OCI-LY1 (cell line): Measurements from ENCODE around the gene LONRF3.
"Not testable (repeated sequence)": the region's sequence is repeated elsewhere in the genome, so short reads cannot be mapped to it uniquely, and the experiment has no call there.

ENCODE experiments used
- H2AFZ ChIP-seq: fragments of 200-600 bp; sonication (generic), shearing (Covaris generic); 2 replicates; pipeline ENCODE4 v1.6.0; 2014; ENCODE audit warnings: antibody characterized with exemption, mild to moderate bottlenecking, low read length
- H3F3A ChIP-seq: fragments of 200-600 bp; sonication (generic), shearing (Covaris generic); 2 replicates; pipeline ENCODE4 v1.6.0; 2014; ENCODE audit warnings: mild to moderate bottlenecking, antibody characterized with exemption, low read length, moderate library complexity; ENCODE audit not compliant: insufficient read depth
- H3K27ac ChIP-seq: fragments of 200-600 bp; sonication (generic); 2 replicates; pipeline ENCODE4 v1.5.1; 2014; ENCODE audit warnings: low read length, mixed run types, mild to moderate bottlenecking, low read depth; ENCODE audit not compliant: poor library complexity, severe bottlenecking
- H3K27me3 ChIP-seq: fragments of 200-600 bp; sonication (generic); 2 replicates; pipeline ENCODE4 v1.6.0; 2014; ENCODE audit warnings: antibody characterized with exemption, mild to moderate bottlenecking, low read length, moderate library complexity; ENCODE audit not compliant: insufficient read depth
- H3K36me3 ChIP-seq: fragments of 200-600 bp; sonication (generic); 2 replicates; pipeline ENCODE4 v1.6.1; 2014; ENCODE audit warnings: mild to moderate bottlenecking, antibody characterized with exemption, low read length, moderate library complexity, mixed read lengths; ENCODE audit not compliant: insufficient read depth
- H3K4me1 ChIP-seq: fragments of 200-600 bp; sonication (generic); 2 replicates; pipeline ENCODE4 v1.5.1; 2014; ENCODE audit warnings: mild to moderate bottlenecking, low read length, moderate library complexity; ENCODE audit not compliant: insufficient read depth, severe bottlenecking
- H3K4me2 ChIP-seq: fragments of 200-600 bp; sonication (generic), shearing (Covaris generic); 2 replicates; pipeline ENCODE4 v1.6.1; 2014; ENCODE audit warnings: low read length
- H3K4me3 ChIP-seq: fragments of 200-600 bp; sonication (generic); 2 replicates; pipeline ENCODE4 v1.5.1; 2014; ENCODE audit warnings: low read length, low read depth, mild to moderate bottlenecking, mixed read lengths; ENCODE audit not compliant: poor library complexity, severe bottlenecking
- H3K79me2 ChIP-seq: fragments of 200-600 bp; shearing (Covaris generic); 2 replicates; pipeline ENCODE4 v1.6.1; 2016; ENCODE audit warnings: mixed run types, low read length, mixed read lengths; ENCODE audit not compliant: insufficient read depth
- H3K9ac ChIP-seq: fragments of 200-600 bp; sonication (generic), shearing (Covaris generic); 2 replicates; pipeline ENCODE4 v1.6.1; 2014; ENCODE audit warnings: mild to moderate bottlenecking, low read length, mixed read lengths
- H3K9me2 ChIP-seq: fragments of 200-600 bp; sonication (generic), shearing (Covaris generic); 2 replicates; pipeline ENCODE4 v1.6.1; 2014; ENCODE audit warnings: low read depth, mild to moderate bottlenecking, low read length, mixed read lengths
- H3K9me3 ChIP-seq: fragments of 200-600 bp; shearing (Covaris generic); 2 replicates; pipeline ENCODE4 v1.6.1; 2014; ENCODE audit warnings: low read length, mixed read lengths
- H4K20me1 ChIP-seq: fragments of 200-600 bp; sonication (generic), shearing (Covaris generic); 2 replicates; pipeline ENCODE4 v1.6.0; 2016; ENCODE audit warnings: mild to moderate bottlenecking, low read length; ENCODE audit not compliant: insufficient read depth
- EZH2 ChIP-seq: fragments of 200-600 bp; sonication (generic), shearing (Covaris generic); IDR thresholded peaks from 2 replicates; pipeline ENCODE4 v1.8.0; 2017; ENCODE audit warnings: borderline replicate concordance, mixed run types, mild to moderate bottlenecking, antibody characterized with exemption, low read length, moderate library complexity, mixed read lengths
- TF ChIP-seq, protein P1 (sequence below): fragments of 200-600 bp; sonication (generic), shearing (Covaris generic); IDR thresholded peaks from 2 replicates; pipeline ENCODE4 v1.5.1; 2017; ENCODE audit warnings: mild to moderate bottlenecking, antibody characterized with exemption, low read length, moderate library complexity, mixed read lengths

Gene LONRF3

DNA sequence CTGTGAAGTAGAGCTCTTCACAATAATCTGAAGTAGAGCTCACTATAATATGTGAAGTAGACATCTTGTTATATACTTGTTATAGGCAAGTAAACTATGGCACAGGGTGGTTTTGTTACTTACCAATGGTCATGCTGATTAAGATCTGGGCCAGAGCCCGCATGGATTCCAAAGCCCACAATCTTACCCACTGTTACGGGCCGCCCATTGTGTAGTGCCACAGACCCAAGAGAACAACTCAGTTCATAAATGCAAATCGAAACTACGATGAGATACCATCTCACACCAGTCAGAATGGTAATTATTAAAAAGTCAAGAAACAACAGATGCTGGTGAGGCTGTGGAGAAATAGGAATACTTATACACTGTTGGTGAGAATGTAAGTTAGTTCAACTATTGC lies 51.5 kb downstream of the LONRF3 start:
- Histone ChIP-seq H3K27ac (no peak overlapping the region), H3K9me3 (no peaks in the 10 kb centered on the region), H3K4me2 (no peak overlapping the region), H3K27me3 (no peaks in the 10 kb centered on the region), H3K9ac (no peak overlapping the region), H3K9me2 (no peaks in the 10 kb centered on the region), H2AFZ (no peak overlapping the region), H3K79me2 (no peaks in the 10 kb centered on the region), H3F3A (no peaks in the 10 kb centered on the region), H3K4me1 (no peaks in the 10 kb centered on the region), H4K20me1 (no peaks in the 10 kb centered on the region), H3K4me3 (no peak overlapping the region), H3K36me3 (peaks cover 13% of the 10 kb centered on the region)
- TF ChIP-seq EZH2: no peak
- TF ChIP-seq, protein P1, sequence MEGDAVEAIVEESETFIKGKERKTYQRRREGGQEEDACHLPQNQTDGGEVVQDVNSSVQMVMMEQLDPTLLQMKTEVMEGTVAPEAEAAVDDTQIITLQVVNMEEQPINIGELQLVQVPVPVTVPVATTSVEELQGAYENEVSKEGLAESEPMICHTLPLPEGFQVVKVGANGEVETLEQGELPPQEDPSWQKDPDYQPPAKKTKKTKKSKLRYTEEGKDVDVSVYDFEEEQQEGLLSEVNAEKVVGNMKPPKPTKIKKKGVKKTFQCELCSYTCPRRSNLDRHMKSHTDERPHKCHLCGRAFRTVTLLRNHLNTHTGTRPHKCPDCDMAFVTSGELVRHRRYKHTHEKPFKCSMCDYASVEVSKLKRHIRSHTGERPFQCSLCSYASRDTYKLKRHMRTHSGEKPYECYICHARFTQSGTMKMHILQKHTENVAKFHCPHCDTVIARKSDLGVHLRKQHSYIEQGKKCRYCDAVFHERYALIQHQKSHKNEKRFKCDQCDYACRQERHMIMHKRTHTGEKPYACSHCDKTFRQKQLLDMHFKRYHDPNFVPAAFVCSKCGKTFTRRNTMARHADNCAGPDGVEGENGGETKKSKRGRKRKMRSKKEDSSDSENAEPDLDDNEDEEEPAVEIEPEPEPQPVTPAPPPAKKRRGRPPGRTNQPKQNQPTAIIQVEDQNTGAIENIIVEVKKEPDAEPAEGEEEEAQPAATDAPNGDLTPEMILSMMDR: no peak

DNA sequence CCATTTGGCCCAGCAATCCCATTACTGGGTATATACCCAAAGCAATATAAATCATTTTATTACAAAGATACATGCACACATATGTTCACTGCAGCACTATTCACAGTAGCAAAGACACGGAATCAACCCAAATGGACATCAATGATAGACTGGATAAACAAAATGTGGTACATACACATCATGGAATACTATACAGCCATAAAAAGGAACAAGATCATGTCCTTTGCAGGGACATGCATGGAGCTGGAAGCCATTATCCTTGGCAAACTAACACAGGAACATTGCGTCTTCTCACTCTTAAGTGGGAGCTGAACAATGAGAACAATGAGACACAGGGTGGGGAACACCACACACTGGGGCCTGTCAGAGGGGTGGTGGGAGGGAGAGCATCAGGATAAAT lies 51.9 kb downstream of the LONRF3 start:
- not testable (repeated sequence) for H2AFZ ChIP-seq, H3K9ac ChIP-seq, H3K4me1 ChIP-seq, H3F3A ChIP-seq, H3K79me2 ChIP-seq, H4K20me1 ChIP-seq, H3K4me3 ChIP-seq, H3K9me2 ChIP-seq, H3K27me3 ChIP-seq, H3K27ac ChIP-seq, H3K9me3 ChIP-seq, H3K4me2 ChIP-seq
- peaks cover 13% of the 10 kb centered on the region for H3K36me3 ChIP-seq

GRCh38 chrX:119027960-119028732 lies 53.7 kb downstream of the LONRF3 start:
- not testable (repeated sequence) for H3K36me3 ChIP-seq, H4K20me1 ChIP-seq, H2AFZ ChIP-seq, H3K27me3 ChIP-seq, H3K4me3 ChIP-seq, H3K4me2 ChIP-seq, H3K79me2 ChIP-seq, H3K9me2 ChIP-seq, H3K9me3 ChIP-seq, H3K9ac ChIP-seq, H3K4me1 ChIP-seq, H3F3A ChIP-seq, H3K27ac ChIP-seq

GRCh38 chrX:119028733-119029330 lies 54.4 kb downstream of the LONRF3 start:
- no peaks in the 10 kb centered on the region for H3K9me3 ChIP-seq
- no peak overlapping the region for H3K4me2 ChIP-seq
- H3K9ac ChIP-seq: no peak overlapping the region
- H3K36me3 ChIP-seq: no peaks in the 10 kb centered on the region
- H4K20me1 ChIP-seq: no peaks in the 10 kb centered on the region
- no peaks in the 10 kb centered on the region for H3F3A ChIP-seq
- no peaks in the 10 kb centered on the region for H3K9me2 ChIP-seq
- TF ChIP-seq, protein P1: no peak
- no peak for TF ChIP-seq EZH2
- H3K4me3 ChIP-seq: no peak overlapping the region
- H3K79me2 ChIP-seq: no peaks in the 10 kb centered on the region
- no peak overlapping the region for H3K27ac ChIP-seq
- no peaks in the 10 kb centered on the region; the same call in 1 of the 2 replicates for H3K27me3 ChIP-seq
- H2AFZ ChIP-seq: no peak overlapping the region
- no peaks in the 10 kb centered on the region for H3K4me1 ChIP-seq

GRCh38 chrX:119029656-119030055 lies 55.2 kb downstream of the LONRF3 start:
- H3K9me3 ChIP-seq, H3K27ac ChIP-seq, H3K4me2 ChIP-seq, H3K9me2 ChIP-seq, H2AFZ ChIP-seq, H3F3A ChIP-seq, H3K27me3 ChIP-seq, H3K79me2 ChIP-seq, H3K36me3 ChIP-seq, H3K4me1 ChIP-seq, H4K20me1 ChIP-seq, H3K9ac ChIP-seq, H3K4me3 ChIP-seq: not testable (repeated sequence)
